ENCODE data around the gene SPCS2.

SPCS2 gene

DNA sequence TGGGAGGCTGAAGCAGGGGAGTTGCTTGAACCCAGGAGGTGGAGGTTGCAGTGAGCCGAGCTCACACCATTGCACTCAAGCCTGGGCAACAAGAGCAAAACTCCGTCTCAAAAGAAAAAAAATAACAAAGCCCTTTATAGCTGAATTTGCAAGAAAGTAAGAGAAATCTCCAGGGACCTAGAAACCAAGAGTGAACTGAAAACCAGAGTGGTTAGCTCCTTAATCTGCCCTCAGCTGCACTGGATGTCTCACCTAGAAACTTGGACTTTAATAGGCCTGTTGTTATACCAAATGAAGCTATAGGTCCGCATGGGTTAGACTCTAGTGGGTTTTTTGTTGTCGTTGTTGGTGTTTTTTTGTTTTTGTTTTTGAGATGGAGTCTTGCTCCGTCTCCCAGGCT, 43.8 kb downstream of the SPCS2 start:
- DNase-seq (ENCODE audit: insufficient read length, low spot score) (no peak), FAIRE-seq (no peak)
- TF ChIP-seq, protein P1, sequence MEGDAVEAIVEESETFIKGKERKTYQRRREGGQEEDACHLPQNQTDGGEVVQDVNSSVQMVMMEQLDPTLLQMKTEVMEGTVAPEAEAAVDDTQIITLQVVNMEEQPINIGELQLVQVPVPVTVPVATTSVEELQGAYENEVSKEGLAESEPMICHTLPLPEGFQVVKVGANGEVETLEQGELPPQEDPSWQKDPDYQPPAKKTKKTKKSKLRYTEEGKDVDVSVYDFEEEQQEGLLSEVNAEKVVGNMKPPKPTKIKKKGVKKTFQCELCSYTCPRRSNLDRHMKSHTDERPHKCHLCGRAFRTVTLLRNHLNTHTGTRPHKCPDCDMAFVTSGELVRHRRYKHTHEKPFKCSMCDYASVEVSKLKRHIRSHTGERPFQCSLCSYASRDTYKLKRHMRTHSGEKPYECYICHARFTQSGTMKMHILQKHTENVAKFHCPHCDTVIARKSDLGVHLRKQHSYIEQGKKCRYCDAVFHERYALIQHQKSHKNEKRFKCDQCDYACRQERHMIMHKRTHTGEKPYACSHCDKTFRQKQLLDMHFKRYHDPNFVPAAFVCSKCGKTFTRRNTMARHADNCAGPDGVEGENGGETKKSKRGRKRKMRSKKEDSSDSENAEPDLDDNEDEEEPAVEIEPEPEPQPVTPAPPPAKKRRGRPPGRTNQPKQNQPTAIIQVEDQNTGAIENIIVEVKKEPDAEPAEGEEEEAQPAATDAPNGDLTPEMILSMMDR (IDR thresholded peaks at IDR 0.05; ENCODE audit: insufficient read depth, missing control alignments), result no peak

DNA sequence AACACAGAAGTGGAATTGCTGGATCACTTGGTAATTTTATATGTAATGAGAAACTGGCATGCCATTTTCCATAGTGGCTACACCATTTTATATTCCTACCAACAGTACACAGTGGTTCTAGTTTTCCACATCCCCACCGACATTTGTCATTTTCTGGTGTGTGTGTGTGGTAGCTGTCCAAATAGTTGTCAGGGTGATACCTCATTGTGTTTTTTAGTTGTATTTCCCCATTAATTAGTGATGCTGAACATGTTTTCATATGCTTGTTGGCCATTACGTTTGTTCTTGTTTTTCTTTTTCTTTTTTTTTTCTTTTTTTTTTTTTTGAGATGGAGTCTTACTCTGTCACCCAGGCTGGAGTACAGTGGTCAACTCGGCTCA, 51.9 kb downstream of the SPCS2 start:
- no peak for FAIRE-seq
- TF ChIP-seq, protein P1 (IDR thresholded peaks at IDR 0.05; ENCODE audit: insufficient read depth, missing control alignments), result no peak

DNA sequence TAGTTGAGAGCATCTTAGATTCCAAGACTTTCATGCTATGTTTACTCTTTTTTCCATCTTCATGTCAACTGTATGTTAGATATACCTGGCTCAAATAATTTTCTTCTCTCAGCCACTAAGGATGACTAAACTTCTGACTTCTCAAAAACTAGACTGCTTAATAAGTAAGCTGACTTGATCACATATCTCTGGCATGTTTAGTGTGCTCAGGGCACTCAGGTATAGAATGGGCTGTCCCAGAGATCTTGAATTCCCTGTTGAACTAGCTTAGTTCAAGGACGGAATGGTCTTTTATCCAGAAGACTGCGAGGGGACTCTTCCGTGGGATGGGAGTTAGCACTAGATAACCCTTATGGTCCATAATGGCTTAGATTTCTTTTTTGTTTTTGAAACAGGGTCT, 52.6 kb downstream of the SPCS2 start:
- TF ChIP-seq, protein P1 (IDR thresholded peaks at IDR 0.05; ENCODE audit: insufficient read depth, missing control alignments), result no peak
- no peak for FAIRE-seq
- DNase-seq (ENCODE audit: insufficient read length, low spot score), result no peak

More for the DNA sequence above, 51.9 kb downstream of the SPCS2 start:
- DNase-seq (ENCODE audit: insufficient read length, low spot score), result no peak

DNA sequence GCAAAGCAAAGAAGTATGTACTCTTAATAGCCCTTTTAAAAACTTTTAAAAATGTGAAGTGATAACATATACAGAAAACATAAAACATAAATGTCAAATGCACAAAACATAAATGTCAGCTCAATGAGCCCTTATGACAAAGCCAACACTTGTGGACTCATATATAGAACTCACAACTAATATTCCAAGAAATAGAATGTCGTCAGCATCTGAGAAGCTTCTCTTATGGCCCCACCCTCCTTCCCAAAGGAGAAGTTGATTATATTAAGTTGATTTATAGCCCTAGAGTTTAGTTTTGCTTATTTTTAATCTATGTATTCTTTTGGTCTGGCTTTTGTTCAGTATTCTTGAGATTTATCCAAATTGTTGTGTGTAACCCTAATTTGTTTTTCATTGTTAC, 53.5 kb downstream of the SPCS2 start:
- no peak for FAIRE-seq
- TF ChIP-seq, protein P1 (IDR thresholded peaks at IDR 0.05; ENCODE audit: insufficient read depth, missing control alignments), result no peak
- DNase-seq (ENCODE audit: insufficient read length, low spot score), result no peak

DNA sequence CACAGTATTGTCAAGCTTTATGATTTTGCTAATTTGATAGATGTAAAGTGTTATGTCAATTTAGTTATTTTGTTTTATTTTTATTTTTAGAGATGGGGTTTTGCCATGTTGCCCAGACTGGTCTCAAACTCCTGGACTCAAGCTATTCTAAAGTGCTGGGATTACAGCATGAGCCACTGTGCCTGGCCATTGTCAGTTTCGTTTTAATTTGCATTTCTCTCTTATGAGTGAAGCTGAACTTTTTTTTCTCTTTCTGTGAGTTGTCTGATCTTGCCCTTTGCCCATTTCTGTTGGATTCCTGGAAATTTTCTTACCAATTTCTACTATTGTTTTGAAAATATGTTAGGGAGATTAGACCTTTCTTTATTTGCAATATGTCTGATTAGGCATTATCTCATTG, 55.1 kb downstream of the SPCS2 start:
- TF ChIP-seq, protein P1 (IDR thresholded peaks at IDR 0.05; ENCODE audit: insufficient read depth, missing control alignments), result no peak
- FAIRE-seq (no peak), DNase-seq (ENCODE audit: insufficient read length, low spot score) (no peak)

DNA sequence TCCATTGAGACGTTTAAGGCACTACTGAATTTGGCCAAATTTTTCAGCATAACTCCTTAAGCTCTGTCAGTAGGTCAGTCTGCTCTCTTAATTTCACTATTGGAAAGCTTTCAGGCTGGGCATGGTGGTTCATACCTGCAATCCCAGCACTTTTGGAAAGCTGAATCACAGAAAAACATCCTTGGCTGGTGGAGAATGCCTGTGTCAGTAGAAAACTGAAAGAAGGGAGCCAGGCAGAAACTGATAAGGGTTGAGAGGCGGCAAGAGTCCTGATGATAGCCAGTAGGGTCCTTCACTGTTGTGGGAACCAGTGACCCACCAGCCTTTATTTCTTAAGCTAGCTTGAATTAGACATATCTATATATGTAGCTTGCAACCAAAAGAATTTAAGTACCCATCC, 62.3 kb downstream of the SPCS2 start:
- TF ChIP-seq, protein P1 (IDR thresholded peaks at IDR 0.05; ENCODE audit: insufficient read depth, missing control alignments), result no peak
- DNase-seq (ENCODE audit: insufficient read length, low spot score) (no peak), FAIRE-seq (no peak)

DNA sequence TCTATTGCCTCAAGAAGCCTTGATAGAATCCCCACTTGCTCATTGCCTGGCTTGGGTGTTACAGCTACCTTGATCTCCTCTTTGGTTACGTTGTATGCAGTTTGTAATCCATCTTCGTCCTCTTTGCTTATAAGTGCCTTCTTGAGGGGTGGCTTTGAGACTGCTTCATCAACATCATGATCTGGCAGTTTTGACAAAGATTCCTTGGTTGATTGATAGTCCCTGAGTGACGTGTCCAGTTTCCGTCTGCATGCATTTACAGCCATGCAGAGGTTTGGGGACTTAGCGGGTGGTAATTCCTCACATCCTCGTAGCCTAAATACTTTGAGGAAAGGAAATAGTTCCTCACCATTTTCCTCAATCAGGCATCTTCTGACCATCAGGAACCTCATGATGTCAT, 62.8 kb downstream of the SPCS2 start:
- DNase-seq (ENCODE audit: insufficient read length, low spot score) (no peak), FAIRE-seq (no peak)
- TF ChIP-seq, protein P1 (IDR thresholded peaks at IDR 0.05; ENCODE audit: insufficient read depth, missing control alignments), result no peak
